H9 (cell line): ENCODE measurements around the gene TBATA. TPM values are rescaled to one million over a fixed set of nuclear protein-coding genes. Genes with fewer than 3 reads are reported as not detected.

Source experiments
- DNase-seq: peaks from one replicate; pipeline ENCODE4 v3.0.0-alpha.2; 2017
- H2AFZ ChIP-seq: one replicate; pipeline ENCODE4 v1.6.1; 2013; ENCODE audit warnings: mild to moderate bottlenecking, low read length, control low read depth, moderate library complexity
- H2AK5ac ChIP-seq: 2 replicates; pipeline ENCODE4 v1.6.1; 2013; ENCODE audit warnings: low read length, control low read depth, mixed read lengths; ENCODE audit not compliant: insufficient read length
- H2BK120ac ChIP-seq: one replicate; pipeline ENCODE4 v1.6.1; 2013; ENCODE audit warnings: low read depth, mild to moderate bottlenecking, low read length, control low read depth, inconsistent platforms; ENCODE audit not compliant: poor library complexity, severe bottlenecking
- H2BK12ac ChIP-seq: 2 replicates; pipeline ENCODE4 v1.6.1; 2013; ENCODE audit warnings: low read length, control low read depth, mixed read lengths, low read depth; ENCODE audit not compliant: insufficient read length
- H2BK15ac ChIP-seq: 2 replicates; pipeline ENCODE4 v1.6.1; 2013; ENCODE audit warnings: low read depth, low read length, control low read depth
- H2BK20ac ChIP-seq: one replicate; pipeline ENCODE4 v1.6.1; 2013; ENCODE audit warnings: low read depth, mild to moderate bottlenecking, low read length, control low read depth, inconsistent platforms; ENCODE audit not compliant: poor library complexity, severe bottlenecking
- H2BK5ac ChIP-seq: 2 replicates; pipeline ENCODE4 v1.6.1; 2013; ENCODE audit warnings: low read length, control low read depth, mixed read lengths; ENCODE audit not compliant: insufficient read length
- H3K14ac ChIP-seq: 2 replicates; pipeline ENCODE4 v1.6.1; 2013; ENCODE audit warnings: low read length, control low read depth; ENCODE audit not compliant: insufficient read depth
- H3K18ac ChIP-seq: 2 replicates; pipeline ENCODE4 v1.6.1; 2013; ENCODE audit warnings: low read depth, mild to moderate bottlenecking, mixed read lengths, low read length, control low read depth; ENCODE audit not compliant: insufficient read length
- H3K23ac ChIP-seq: 2 replicates; pipeline ENCODE4 v1.6.1; 2013; ENCODE audit warnings: low read length, control low read depth, mixed read lengths, low read depth; ENCODE audit not compliant: insufficient read length
- H3K23me2 ChIP-seq: 2 replicates; pipeline ENCODE4 v1.6.1; 2013; ENCODE audit warnings: low read depth, mild to moderate bottlenecking, mixed read lengths, low read length, control low read depth; ENCODE audit not compliant: insufficient read length, poor library complexity, severe bottlenecking
- H3K27ac ChIP-seq: 2 replicates; pipeline ENCODE4 v1.5.1; 2013; ENCODE audit warnings: low read length, control low read depth, mixed read lengths, low read depth; ENCODE audit not compliant: insufficient read length
- H3K27me3 ChIP-seq: 2 replicates; pipeline ENCODE4 v1.6.1; 2013; ENCODE audit warnings: low read length, control low read depth, inconsistent platforms; ENCODE audit not compliant: insufficient read depth
- H3K4ac ChIP-seq: 2 replicates; pipeline ENCODE4 v1.6.1; 2013; ENCODE audit warnings: low read depth, mild to moderate bottlenecking, control low read depth, inconsistent platforms, low read length, moderate library complexity
- H3K4me1 ChIP-seq: 2 replicates; pipeline ENCODE4 v1.6.1; 2013; ENCODE audit warnings: low read length, control low read depth, inconsistent platforms; ENCODE audit not compliant: insufficient read depth
- H3K4me2 ChIP-seq: 2 replicates; pipeline ENCODE4 v1.6.1; 2013; ENCODE audit warnings: low read length, control low read depth, mixed read lengths; ENCODE audit not compliant: insufficient read length, insufficient read depth
- H3K56ac ChIP-seq: 2 replicates; pipeline ENCODE4 v1.6.1; 2013; ENCODE audit warnings: low read depth, mild to moderate bottlenecking, mixed read lengths, low read length, control low read depth; ENCODE audit not compliant: insufficient read length
- H3K79me1 ChIP-seq: 2 replicates; pipeline ENCODE4 v1.6.1; 2013; ENCODE audit warnings: low read depth, mild to moderate bottlenecking, moderate library complexity, low read length, control low read depth, inconsistent platforms; ENCODE audit not compliant: insufficient read depth, poor library complexity, severe bottlenecking
- H3K79me2 ChIP-seq: 2 replicates; pipeline ENCODE4 v1.6.1; 2013; ENCODE audit warnings: low read length, control low read depth, inconsistent platforms; ENCODE audit not compliant: insufficient read depth
- H3K9ac ChIP-seq: 2 replicates; pipeline ENCODE4 v1.6.1; 2013; ENCODE audit warnings: low read length, control low read depth, mixed read lengths; ENCODE audit not compliant: insufficient read length; ENCODE audit errors: extremely low read depth
- H3K9me3 ChIP-seq: one replicate; pipeline ENCODE4 v1.6.1; 2013; ENCODE audit warnings: low read depth, low read length, inconsistent platforms; ENCODE audit not compliant: control insufficient read depth
- H3T11ph ChIP-seq: one replicate; pipeline ENCODE4 v1.6.1; 2013; ENCODE audit warnings: mild to moderate bottlenecking, low read length, control low read depth, inconsistent platforms
- H4K20me1 ChIP-seq: one replicate; pipeline ENCODE4 v1.6.1; 2013; ENCODE audit not compliant: control insufficient read depth, insufficient read length, insufficient read depth
- H4K5ac ChIP-seq: 2 replicates; pipeline ENCODE4 v1.6.1; 2013; ENCODE audit warnings: low read depth, mild to moderate bottlenecking, mixed read lengths, low read length, control low read depth; ENCODE audit not compliant: insufficient read length
- H4K8ac ChIP-seq: replicated peaks from 2 replicates; pipeline ENCODE4 v1.6.1; 2013; ENCODE audit warnings: low read length, control low read depth, mixed read lengths, low read depth; ENCODE audit not compliant: insufficient read length
- H4K91ac ChIP-seq: 2 replicates; pipeline ENCODE4 v1.6.1; 2013; ENCODE audit warnings: low read depth, mild to moderate bottlenecking, moderate library complexity, mixed read lengths, low read length, control low read depth; ENCODE audit not compliant: insufficient read length
- H3K27ac Mint-ChIP-seq, 3 experiments: 2 replicates in 2 of 3; 3 replicates in 1 of 3; pipeline ENCODE4 v1.8.0; 2020 to 2021; ENCODE audit warnings: mixed read lengths in 3 of 3, mild to moderate bottlenecking in 1 of 3, moderate library complexity in 1 of 3
- H3K27me3 Mint-ChIP-seq: 2 replicates; pipeline ENCODE4 v1.8.0; 2021; ENCODE audit warnings: low read depth, mild to moderate bottlenecking, moderate library complexity, mixed read lengths
- H3K36me3 Mint-ChIP-seq, 3 experiments: 2 replicates in 2 of 3; 3 replicates in 1 of 3; pipeline ENCODE4 v1.8.0; 2020 to 2021; ENCODE audit warnings: low read depth in 3 of 3, mixed read lengths in 3 of 3; ENCODE audit not compliant: insufficient read depth in 1 of 3
- H3K4me1 Mint-ChIP-seq, 2 experiments: 2 replicates each; pipeline ENCODE4 v1.8.0; 2020; ENCODE audit warnings: mixed read lengths in 2 of 2
- H3K4me3 Mint-ChIP-seq, 2 experiments: 2 replicates in 1 of 2; 3 replicates in 1 of 2; pipeline ENCODE4 v1.8.0; 2020 to 2021; ENCODE audit warnings: mild to moderate bottlenecking in 2 of 2, mixed read lengths in 2 of 2, moderate library complexity in 1 of 2
- H3K9me3 Mint-ChIP-seq, 2 experiments: 2 replicates in 1 of 2; 3 replicates in 1 of 2; pipeline ENCODE4 v1.8.0; 2020; ENCODE audit warnings: mild to moderate bottlenecking in 2 of 2, mixed read lengths in 2 of 2, moderate library complexity in 1 of 2
- WGBS: extraction: QIAGEN DNeasy Blood & Tissue Kit; methylation state at CpG from one replicate; pipeline ENCODE4 v1.1.7; 2013; ENCODE audit warnings: missing lambda C conversion rate, low lambda C conversion rate, mixed read lengths; ENCODE audit not compliant: insufficient read length; ENCODE audit errors: extremely low coverage; 5-methylcytosine and 5-hydroxymethylcytosine counted together
- total RNA-seq: library from RNA; stranded (reverse); gene quantifications from 2 replicates; pipeline ENCODE4 v1.2.1, GENCODE V29; 2021
- TF ChIP-seq, protein P1 (sequence below): fragments of 200-600 bp; sonication (generic); conservative IDR thresholded peaks from 3 replicates; pipeline ENCODE4 v1.8.0; 2021; ENCODE audit warnings: antibody characterized with exemption, mild to moderate bottlenecking

Gene TBATA
- total RNA-seq, 1 experiment from 2014 or later = not detected

DNA sequence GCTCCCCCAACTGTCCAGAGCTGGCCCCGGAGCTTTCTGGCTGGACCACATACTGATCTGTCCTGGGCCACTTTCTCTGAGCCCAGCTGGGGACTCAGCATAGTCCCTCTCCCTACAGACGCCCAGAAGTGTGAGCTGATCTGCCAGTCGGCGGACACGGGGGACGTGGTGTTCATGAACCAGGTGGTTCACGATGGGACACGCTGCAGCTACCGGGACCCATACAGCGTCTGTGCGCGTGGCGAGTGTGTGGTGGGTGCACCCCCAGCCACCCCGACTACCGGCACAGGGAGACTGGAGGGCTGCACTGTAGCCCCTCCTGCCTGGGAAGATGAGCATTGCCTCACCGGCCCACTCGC, 41.8 kb downstream of the TBATA start:
- Histone ChIP-seq H3K27ac (no peak overlapping the region), H3K23ac (no peak overlapping the region), H3K56ac (no peak overlapping the region), H2BK15ac (no peak overlapping the region), H2BK20ac (no peak overlapping the region), H4K91ac (no peak overlapping the region), H4K20me1 (no peaks in the 10 kb centered on the region), H3T11ph (no peak overlapping the region), H4K5ac (no peak overlapping the region), H3K14ac (no peak overlapping the region; the same call in 1 of the 2 replicates), H3K79me1 (no peaks in the 10 kb centered on the region), H3K27me3 (no peaks in the 10 kb centered on the region), H3K4me1 (no peaks in the 10 kb centered on the region; the same call in 1 of the 2 replicates), H2AK5ac (no peak overlapping the region), H3K18ac (no peak overlapping the region), H4K8ac (no peak overlapping the region), H2BK12ac (no peak overlapping the region), H3K9ac (no peak overlapping the region), H3K4me2 (no peak overlapping the region), H2BK120ac (no peak overlapping the region), H3K4ac (no peak overlapping the region), H2BK5ac (no peak overlapping the region), H3K9me3 (no peaks in the 10 kb centered on the region), H3K23me2 (no peaks in the 10 kb centered on the region), H2AFZ (no peak overlapping the region), H3K79me2 (no peaks in the 10 kb centered on the region)
- DNase-seq = no peak
- Mint-ChIP-seq H3K27me3 (no peaks in the 10 kb centered on the region; the same call in 1 of the 2 replicates), H3K9me3 (no peaks in the 10 kb centered on the region), H3K36me3 (peaks cover 0 to 9% (median 0%) of the 10 kb centered on the region in 3 experiments; a peak in 3 of 7 replicates), H3K4me3 (no peak overlapping the region), H3K4me1 (peaks cover 11 to 14% of the 10 kb centered on the region in 2 experiments; a peak in 3 of 4 replicates), H3K27ac (no peak overlapping the region)
- TF ChIP-seq, protein P1, sequence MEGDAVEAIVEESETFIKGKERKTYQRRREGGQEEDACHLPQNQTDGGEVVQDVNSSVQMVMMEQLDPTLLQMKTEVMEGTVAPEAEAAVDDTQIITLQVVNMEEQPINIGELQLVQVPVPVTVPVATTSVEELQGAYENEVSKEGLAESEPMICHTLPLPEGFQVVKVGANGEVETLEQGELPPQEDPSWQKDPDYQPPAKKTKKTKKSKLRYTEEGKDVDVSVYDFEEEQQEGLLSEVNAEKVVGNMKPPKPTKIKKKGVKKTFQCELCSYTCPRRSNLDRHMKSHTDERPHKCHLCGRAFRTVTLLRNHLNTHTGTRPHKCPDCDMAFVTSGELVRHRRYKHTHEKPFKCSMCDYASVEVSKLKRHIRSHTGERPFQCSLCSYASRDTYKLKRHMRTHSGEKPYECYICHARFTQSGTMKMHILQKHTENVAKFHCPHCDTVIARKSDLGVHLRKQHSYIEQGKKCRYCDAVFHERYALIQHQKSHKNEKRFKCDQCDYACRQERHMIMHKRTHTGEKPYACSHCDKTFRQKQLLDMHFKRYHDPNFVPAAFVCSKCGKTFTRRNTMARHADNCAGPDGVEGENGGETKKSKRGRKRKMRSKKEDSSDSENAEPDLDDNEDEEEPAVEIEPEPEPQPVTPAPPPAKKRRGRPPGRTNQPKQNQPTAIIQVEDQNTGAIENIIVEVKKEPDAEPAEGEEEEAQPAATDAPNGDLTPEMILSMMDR = no peak
- no CpG with 5 or more reads among the region's 17 CpGs for WGBS
